Measurements from ENCODE around the gene ATP9A. TPM values are rescaled to one million over a fixed set of nuclear protein-coding genes. Genes with fewer than 3 reads are reported as not detected.
"Not testable (repeated sequence)": the region's sequence is repeated elsewhere in the genome, so short reads cannot be mapped to it uniquely, and the experiment has no call there.

The ATP9A gene
- polyA plus RNA-seq, 5 donors = 41.6 to 53.1 (median 49.0) TPM

DNA sequence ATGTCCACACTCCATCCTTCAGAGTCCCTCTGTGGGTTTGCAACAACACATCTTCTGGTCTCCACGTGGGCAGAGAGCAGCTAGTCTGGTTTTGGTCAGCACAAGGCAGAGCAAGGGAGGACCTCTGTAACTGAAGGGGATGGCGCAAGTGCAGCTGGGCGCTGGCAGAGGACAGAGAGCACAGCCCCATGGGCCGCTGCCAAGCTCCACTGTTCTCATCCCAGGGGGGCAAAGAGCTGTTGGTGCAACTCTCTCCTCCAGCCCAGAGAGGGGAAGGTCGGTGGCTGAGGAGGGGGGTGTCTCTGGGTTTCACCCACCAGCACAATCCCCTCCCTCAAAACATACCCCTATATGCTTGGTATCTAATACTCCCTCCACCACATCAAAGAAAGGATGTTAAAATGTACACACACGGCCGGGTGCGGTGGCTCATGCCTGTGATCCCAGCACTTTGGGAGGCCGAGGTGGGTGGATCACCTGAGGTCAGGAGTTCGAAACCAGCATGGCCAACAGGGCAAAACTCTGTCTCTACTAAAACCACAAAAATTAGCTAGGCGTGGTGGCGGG is 9.1 kb downstream of the ATP9A start:
- DNase-seq = no peak

DNA sequence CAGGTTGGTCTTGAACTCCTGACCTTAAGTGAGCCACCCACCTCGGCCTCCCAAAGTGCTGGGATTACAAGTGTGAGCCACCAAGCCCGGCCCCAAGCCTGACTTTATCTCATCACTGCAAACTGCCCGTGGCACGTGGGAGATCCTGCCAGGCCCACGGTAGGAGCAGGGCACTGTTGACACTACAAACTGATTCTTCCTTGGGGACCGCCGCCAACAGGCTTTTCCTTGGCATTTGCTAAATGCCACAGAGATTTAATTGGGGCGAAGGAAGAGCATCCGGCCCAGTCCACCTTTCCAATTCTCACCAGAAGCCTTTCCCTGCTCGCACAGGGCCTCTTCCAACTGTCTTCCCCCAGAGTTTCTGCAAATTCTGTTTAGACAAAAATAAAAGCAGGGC is 11.0 kb downstream of the ATP9A start:
- DNase-seq = no peak

DNA sequence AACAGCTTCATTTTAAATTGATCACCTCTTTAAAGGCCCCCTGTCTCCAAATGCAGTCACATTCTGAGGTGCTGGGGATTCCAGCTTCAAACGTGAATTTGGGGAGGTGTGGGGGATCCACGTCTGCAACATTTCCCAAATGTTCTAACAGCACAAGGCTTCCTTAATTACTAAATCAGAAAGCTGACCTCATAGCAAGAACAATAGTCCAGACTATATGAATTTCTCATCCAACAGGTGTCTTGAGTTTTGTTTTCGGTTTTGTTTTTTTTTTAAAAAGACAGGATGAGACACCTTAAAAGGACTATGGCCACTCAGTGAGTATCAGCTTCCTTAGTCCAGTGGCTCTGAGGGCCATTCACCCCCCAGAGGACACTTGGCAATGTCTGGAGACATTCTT is 11.5 kb downstream of the ATP9A start:
- DNase-seq = no peak

DNA sequence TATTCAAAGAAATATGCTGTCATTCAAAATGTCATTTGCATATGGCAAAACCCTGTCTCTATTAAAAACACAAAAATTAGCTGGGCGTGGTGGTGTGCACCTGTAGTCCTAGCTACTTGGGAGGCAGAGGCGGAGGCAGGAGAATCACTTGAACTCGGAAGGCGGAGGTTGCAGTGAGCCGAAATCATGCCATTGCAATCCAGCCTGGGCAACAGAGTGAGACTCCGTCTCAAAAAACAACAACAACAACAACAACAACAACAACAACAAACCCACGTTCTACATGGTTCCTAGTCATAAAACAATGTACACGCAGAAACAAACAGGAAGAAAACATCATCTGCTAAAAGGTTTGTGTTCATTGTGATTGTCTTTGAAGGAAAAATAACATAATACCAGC is 15.0 kb downstream of the ATP9A start:
- DNase-seq = not testable (repeated sequence)

DNA sequence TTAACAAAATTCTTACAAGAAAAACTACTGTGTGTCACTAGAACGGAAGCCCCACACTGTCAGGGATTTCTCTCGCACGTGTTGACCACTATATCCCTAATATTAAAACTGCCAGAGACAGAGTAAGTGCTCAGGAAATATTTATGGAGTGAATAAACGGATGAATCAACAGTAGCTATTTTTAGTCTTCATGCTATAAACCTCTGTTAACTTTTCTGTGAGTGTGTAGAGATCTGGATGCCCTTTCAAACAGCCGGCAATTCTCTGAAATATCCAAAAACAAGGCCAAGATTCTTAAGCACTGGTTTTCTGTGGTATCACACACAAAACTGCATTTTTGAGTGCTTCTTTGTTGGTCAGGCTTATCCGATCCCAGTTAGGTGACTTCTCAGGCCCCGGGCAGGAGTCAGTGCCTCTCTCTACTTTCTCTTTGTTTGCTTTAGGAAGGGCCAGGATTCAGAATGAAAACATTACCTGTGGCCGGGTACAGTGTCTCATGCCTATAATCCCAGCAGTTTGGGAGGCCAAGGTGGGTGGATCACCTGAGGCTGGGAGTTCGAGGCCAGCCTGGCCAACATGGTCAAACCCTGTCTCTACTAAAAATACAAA is 15.7 kb downstream of the ATP9A start:
- no peak for DNase-seq

DNA sequence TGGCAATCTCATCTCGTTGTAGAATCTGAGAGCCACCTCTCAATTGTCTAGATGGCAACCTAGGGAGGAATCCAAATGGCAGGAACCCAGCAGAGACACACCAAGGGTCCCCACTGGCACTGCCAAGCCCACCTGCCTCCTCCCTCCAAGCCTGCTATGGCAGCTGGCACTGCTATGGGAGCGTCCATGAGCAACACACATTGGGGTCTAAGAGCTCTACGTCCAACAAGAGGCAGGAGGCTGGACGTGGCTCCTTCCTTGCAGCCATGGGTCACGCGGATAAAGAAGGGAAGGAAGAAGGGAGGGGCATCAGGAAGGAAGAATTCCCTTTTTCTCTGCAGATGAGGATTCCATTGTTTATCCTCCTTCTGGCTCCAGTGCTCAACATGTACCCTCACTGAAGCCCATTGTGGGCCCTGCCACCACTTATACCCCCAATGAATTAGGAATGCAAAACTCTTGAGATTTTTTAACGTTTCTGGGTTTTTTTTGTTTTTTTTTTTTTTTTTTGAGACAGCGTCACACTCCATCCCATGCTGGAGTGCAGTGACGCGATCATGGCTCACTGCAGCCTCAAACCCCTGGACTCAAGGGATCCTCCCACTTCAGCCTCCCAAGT is 17.3 kb downstream of the ATP9A start:
- DNase-seq = no peak

DNA sequence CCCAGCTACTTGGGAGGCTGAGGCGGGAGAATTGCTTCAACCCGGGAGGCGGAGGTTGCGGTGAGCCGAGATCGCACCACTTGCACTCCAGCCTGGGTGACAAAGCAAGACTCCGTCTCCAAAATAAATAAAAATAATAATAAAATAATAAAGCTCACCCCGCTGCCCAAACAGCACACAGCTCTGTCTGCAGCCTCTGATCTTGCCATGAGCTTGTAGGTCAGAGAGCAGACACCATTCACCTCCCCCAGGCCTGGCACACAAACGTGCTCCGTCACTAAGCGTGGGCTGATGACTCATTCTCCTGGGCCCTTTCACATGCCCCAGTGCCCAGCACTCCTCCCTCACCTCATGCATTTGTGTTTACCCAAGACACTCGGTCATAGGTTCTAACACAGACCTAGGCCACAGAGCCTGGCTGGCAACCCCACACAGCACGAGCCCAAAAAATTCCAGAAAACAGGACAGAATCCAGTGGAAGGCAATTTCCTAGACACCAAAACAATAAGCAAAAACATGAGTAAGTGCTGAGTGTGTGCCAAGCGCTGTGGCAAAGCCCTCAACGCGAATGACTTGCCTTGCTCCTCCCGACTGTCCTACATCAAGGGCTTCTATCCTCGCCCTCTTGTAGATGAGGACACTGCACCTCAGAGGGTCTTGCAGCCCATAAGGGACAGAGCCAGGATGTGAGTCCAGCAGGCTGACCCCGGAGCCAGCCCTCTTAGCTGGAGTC is 18.0 kb downstream of the ATP9A start:
- DNase-seq = no peak

DNA sequence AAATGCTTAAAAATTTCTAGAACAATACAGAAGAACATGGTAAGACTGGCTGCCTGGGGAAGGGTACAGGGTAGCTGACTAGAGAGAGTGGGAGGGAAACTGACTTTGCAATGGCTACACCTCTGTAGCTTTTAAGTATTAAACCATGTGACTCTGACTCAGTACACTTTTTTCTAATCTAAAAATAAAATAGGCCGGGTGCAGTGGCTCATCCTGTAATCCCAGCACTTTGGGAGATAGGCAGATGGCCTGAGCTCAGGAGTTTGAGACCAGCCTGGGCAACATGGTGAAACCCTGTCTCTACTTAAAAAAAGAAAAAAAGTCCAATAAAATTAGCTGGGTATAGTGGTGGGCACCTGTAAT is 18.5 kb downstream of the ATP9A start:
- no peak for DNase-seq

DNA sequence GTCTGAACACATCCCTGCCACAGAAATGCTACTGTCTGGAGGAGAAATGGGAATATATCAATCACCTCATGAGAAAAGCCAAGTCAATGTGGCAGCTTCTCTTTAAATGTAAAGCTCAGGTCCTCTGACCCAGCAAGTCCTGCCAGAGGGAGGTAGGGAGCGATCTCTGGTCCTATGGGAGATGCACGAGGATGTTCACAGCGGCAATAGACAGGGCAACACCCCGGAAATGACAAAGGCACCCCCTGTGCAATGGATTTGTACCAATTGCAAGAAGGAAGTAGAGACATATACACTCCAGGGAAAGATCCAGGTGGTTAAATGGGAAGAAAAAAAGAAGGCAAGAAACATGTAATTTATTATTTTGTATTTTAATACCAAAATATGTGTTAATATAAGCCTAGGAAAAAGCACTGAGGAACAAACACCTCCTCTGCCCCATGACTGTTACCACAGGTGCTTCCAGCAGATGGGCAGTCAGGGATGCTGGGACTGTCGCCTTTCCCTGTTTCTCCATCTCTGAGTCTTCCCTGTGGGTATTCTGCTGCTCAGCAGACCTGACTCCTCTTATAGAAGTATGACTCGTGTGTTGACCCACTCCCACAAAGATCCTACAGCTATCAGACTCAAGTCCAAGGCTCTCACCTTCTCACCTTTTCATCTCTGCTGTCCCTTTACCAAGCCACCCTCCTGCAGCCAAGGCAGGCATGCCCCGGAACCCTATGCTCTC is 20.8 kb downstream of the ATP9A start:
- no peak for DNase-seq

DNA sequence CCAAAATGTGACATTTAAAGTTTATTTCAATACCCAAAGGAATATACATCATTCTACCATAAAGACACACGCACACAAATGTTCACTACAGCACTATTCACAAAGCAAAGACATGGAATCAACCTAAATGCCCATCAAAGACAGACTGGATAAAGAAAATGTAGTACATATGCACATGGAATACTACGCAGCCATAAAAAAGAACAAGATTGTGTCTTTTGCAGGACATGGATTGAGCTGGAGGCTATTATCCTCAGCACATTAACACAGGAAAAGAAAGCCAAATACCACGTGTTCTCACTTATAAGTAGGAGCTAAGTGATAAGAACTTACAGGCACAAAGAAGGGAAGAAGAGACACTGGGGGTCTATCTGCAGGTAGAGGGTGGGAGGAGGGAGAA is 22.4 kb downstream of the ATP9A start:
- DNase-seq = no peak

DNA sequence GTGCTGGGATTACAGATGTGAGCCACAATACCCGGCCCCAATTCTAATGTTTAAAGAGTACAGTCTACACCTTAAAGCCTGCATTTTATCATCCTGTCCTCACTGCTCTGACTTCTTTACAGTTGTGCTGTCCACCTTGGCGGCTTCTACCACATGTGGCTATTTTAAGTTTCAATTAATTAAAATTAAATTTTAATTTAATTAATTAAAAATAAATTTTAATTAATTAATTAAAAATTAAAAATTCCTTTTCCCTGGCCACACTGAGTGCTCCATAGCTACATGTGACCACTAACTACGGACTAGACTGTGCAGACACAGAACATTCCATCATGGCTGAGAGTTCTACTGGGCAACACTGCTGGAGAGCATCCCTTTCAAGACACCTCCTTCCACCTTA is 27.4 kb downstream of the ATP9A start:
- no peak for DNase-seq

DNA sequence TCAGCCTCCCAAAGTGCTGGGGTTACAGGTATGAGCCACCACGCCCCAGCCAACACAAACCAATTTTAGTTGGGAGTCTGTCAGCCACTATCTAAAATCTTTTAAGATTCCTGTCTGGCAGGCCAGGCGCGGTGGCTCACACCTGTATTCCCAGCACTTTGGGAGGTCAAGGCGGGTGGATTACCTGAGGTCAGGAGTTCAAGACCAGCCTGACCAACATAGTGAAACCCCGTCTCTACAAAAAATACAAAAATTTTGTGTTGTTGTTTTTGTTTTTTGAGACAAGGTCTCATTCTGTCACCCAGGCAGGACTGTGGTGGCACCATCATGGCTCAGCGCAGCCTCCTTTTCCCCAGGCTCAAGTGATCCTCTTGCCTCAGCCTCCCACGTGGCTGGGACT is 27.9 kb downstream of the ATP9A start:
- not testable (repeated sequence) for DNase-seq

DNA sequence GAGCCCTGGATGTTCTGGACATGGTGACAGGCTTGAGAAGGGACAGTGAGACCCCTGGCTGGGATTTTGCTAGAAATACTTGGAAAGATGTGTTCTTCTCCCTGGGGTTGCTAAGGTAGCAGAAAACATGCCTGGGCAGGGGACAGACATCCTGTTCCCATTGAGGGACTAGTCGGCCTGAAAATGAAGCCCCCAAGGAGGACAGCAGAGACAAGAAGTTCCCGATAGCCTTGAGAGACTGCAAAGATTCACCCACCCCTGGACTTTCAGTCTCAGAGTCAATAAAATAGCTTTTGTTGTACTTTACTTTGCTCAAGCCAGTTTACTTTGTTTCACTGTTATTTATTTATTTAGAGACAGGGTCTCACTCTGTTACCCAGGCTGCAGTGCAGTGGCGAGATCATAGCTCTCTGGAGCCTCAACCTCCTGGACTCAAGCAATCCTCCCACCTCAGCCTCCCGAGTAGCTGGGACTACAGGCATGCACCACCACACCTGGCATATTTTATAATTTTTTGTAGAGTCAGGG is 28.4 kb downstream of the ATP9A start:
- no peak for DNase-seq

DNA sequence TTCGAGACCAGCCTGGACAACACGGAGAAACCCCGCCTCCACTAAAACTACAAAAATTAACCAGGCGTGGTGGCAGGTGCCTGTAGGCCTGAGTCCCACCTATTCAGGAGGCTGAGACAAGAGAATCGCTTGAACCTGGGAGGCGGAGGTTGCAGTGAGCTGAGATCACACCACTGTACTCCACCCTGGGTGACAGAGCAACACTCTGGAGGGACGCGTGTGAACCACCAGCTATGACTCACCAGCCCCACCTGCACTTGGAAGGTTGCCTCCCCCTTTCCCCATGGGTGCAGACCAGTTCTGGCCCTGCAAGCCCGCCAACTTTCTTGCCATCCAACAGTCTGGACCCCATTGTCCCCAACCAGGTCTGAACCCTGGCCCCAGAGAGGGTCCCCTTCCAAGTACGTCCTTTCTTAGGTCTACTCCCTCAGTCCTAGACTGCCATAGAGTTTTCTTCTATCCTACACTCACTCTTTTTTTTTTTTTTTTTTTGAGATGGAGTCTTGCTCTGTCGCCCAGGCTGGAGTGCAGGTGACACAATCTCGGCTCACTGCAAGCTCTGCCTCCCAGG is 29.2 kb downstream of the ATP9A start:
- DNase-seq = no peak

DNA sequence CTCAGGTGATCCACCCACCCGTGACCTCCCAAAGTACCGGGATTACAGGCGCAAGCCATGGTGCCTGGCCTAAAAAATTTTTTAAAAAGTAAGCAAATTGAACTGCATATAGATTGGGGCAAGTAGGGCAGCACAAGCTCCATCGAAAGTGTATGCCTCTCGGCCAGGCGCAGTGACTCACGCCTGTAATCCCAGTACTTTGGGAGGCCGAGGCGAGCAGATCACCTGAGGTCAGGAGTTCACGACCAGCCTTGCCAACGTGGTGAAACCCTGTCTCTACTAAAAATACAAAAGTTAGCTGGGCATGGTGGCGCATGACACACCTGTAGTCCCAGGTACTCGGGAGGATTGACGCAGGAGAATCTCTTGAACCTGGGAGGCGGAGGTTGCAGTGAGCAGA is 29.9 kb downstream of the ATP9A start:
- DNase-seq = not testable (repeated sequence)

DNA sequence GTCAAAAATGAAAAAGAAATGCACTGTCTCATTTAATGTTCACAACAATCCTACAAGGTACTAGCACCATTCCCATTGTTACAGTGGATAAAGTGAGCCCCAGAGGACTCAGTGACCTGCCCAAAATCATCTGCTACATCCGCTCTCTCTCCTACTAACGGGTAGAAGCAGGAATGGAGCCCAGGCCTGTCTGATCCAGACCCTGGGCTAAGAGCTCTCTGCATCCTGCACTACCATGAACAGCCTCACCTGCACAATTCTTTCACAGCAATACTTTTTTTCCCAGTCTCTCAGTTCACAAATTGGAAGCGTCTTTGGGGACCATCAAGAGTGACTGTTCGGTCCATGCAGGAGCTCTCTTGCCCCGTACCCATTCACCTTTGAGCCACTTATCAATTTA is 31.2 kb downstream of the ATP9A start:
- no peak for DNase-seq

DNA sequence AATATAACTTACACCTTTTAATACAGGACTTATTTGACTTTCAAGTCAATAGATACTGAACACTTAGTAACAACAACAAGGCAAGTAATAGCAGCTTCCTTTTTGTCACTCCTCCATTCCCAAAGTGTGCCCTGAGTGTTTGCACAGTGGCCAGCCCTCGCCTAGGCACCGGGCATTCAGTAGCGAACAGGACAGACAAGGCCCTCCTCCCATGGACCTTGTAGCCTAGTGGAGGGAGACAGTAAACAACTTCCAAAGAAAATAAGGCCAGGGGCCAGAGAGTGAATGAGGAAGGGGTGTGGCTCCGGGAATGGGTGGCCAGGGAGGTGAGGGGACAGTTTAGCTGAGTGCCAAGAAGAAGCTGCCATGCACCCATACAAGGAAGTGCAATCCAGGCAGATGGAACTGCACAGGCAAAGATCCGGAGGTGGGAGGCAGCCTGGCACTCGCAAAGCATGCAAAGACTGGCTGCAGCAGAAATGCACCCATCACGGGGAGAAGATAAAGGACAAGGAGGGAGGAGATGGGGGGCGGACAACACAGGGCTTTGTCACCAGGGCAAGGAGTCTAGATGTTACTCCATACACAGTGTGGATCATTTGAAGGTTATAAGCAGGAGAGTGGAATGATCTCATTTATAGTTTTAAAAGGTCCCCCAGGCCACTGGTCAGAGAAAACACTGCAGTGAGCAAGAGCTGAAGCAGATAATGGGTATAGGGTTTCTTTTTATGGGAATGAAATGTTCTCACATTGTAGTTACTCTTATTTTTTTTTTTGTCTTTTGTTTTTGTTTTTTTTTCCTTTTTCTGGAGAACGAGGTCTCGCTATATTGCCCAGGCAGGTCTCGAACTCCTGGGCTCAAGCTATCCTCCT is 32.2 kb downstream of the ATP9A start:
- DNase-seq = no peak

DNA sequence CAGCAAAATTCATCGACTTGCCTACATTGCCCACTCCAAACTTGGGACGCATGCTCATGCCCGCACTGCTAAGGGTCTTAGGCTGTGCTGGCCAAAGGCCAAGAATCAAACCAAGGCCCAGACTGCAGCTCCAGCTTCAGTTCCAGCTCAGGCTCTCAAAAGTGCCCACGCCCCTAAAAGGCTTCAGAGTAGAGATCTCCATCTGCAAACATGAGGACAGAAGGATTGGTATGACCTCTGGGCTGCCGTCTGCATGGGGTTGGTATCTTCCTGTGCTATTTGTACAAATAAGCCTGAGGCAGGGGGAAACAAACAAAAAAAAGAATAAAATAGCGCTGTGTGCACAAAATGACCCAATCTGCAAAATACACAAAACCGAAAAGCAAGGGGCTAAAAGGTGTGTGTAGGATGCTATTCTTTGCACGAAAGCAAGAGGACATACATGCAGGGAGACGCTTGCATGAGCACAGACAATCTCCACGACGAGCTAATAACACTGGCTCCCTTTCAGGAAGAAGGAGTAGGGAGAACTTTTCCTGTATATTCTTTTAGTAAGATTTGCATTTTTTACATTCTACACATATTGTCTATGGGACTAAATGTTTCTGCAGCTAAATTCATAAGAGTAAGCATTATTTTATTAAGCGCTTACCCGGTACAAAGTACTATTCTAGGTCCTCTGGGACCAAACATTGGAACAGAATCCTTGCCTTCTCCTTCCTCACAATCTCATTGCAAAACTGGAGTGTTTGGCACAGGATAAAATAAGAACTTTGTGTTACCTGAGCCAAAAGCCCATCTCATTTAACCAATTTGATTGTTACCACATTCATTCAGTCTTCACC is 33.1 kb downstream of the ATP9A start:
- DNase-seq = no peak

DNA sequence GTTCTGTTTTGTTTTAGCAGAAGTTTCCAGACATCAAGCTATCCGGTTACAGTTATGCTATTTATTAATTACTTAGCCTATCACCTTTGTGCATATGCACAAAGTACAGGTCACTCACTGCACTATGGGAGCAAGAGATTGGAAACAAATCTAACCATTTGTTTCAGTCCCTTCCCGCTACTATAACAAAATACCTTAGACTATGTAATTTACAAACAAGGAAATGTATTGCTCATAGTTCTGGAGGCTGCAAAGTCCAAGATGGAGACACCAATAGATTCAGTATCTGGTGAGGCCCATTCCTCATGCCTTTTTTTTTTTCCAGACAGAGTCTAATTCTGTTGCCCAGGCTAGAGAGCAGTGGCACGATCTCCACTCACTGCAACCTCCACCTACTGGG is 35.1 kb downstream of the ATP9A start:
- DNase-seq = no peak
